Tongue (tissue), 2 donors: ENCODE data around the gene HSPA8. TPM values are rescaled to one million over a fixed set of nuclear protein-coding genes. Genes with fewer than 3 reads are reported as not detected.
A peak's percentile ranks its signal among the peaks of the same experiment; 100 is the strongest.
"Not testable (repeated sequence)": the region's sequence is repeated elsewhere in the genome, so short reads cannot be mapped to it uniquely, and the experiment has no call there.

Source experiments
- DNase-seq: peaks from one replicate; pipeline ENCODE4 v3.0.0-alpha.2; 2015
- total RNA-seq: library from RNA; depleted of rRNA; stranded (reverse); fragments of >200 nt; gene quantifications from one replicate; pipeline ENCODE4 v1.2.3, GENCODE V29; 2014

The HSPA8 gene
- total RNA-seq, 1 donor from 2014 or later, result 2,079 TPM

DNA sequence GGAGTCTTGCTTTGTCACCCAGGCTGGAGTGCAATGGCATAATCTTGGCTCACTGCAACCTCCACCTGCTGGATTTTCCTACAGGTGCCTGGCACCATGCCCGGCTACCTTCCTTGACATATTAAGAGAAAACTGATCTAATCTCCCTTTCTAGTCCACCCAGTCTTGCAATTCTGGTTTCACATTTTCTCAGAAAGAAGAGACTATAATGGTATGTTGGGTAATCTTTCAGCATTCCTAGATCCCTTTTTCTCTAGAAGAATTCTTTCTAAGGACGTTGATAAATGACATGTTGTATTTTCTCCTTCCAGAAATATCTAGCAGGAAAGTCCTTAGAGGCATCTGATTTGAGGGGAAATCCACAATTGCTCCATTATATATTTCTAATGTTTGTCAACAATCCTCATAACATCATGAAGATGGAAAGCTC is 10.4 kb upstream of the HSPA8 start:
- no peak for DNase-seq

DNA sequence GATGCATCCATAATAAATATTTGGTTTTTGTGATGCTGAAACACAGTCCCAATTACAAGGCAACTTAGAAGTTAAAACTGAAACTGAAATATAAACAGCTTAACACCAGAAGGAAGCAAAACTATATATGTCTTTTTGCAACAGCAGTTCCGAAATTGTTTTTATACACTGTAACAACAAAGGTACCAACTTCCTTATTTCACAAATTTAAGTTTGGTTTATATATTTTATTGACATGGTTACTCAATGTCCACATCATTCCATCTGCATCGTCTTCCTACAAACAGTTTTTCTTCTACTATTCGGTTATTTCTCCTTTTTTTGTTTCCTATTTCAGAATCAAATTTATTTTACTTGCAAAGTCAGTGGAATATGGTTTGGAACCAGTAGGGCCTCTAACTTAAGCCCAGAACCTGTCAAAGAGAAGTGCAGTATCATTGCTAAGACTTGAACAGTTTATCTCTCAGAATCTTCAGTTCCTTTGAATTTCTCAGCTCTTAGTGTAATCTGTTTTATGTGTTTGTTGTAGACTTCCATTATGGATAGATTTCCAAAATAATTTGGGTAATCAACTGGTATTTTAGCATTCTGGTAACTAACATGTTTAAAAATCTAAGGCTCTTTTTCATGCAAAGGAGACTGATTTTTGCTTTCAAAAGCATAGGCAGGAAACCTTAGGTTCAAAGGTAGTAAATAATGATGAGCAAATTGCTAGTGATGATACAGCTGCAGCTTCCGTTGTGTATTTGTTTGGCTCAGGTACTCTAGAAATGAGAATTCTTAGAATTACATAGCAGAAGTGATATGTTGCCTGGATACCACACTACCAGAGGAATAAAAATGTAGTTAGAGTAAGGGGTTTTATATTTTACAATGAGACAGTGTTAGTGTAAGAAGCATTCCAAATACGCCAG is 8.2 kb upstream of the HSPA8 start:
- no peak for DNase-seq

DNA sequence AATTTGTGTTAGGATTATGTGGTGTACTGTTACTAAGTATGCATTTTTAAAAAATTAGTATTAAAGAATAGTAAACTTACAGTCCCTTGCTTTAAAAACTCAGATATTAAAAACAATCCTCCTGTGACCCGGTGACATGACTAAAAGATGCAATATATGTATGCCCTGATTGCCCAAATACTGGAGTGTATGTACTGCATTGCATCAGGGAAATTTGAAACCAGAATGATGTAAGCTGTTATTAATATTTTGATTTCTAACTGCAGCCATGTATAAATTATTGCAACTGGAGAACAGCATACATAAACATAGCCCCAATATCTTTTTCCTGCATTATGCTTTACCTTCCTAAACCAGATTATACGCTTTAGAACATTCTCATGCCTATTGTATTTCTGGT is 3.7 kb upstream of the HSPA8 start:
- DNase-seq, result no peak

DNA sequence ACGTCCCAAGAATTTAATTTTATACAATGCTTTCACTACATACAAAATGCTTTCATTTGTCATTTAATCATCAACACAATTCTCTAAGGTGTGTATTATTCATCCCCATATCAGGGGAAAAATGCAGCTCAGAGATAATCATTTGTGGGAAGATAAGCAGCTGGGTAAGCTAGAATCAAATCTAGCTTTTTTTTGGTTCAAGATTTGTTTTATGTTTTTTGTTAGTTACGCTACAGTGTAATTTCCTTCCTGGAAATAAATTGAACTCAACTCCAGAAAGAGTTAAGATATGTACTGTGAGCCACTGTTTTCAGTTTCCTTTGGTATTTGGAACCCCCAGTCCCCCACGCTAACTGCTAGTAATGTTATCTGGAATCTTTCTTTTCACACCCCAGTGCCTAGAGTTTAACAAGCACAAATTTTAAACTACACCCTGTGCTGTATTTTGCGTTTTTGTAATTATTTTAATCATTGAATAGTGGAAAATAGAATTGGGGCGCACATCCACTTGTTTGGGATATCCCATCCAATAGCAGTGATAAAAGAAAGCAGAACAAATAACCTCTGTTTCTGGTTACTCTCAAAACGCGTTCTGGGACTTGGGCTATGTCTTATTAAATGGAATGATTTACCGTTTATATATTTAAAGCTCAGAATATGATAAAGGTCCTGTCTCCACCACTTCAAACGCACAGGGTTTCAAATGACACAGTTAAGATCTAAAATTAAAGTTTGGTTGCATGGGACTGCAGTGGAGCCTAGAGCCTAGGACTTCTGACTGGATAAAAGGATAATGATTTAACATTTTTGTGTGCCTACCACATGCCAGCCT is 2.1 kb upstream of the HSPA8 start:
- DNase-seq, result no peak

DNA sequence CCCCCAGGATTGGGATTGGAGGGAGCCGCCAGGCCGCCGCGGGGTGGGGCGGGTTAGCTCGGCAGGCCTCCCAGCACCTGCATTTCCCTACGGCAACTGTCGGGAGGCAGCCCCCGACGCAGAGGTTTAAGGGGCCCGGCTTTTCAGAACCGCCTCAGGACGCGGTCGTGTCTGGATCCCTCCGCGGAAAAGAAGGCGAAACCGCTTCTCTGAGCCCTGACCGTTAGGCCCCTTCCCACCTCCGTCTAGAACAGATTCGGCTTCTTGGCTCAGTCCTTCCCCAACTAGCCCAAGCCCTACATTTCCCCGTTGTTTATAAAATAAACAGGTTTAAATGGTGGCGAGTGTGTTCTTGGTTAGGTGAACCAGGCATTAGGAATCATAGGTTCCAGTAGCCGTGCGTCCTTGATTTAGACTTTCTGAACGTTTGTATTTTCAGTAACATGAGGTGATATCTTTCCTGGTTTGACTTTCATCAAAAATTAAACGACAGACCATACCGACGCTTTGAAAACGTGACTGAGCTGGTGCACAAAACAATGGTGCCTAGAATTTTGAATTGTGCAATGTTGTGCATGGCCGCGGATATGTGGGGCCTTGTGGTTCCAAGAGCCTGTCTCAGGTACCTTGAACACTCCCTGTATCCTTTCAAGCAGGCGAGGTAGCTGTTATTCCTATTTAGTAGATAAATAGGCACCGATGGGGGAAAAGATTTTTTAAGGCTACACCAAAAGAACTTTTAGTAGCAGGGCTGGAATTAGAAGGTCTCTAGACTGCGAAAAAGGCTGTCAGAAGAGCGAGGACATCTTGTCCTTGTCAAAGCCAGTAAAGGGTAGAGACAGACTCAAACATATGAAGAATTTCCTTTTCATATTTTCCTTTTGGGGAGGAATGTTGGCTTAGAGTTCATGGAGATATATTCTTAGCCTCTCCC is 1.2 kb upstream of the HSPA8 start:
- DNase-seq, result peak; percentile 75

DNA sequence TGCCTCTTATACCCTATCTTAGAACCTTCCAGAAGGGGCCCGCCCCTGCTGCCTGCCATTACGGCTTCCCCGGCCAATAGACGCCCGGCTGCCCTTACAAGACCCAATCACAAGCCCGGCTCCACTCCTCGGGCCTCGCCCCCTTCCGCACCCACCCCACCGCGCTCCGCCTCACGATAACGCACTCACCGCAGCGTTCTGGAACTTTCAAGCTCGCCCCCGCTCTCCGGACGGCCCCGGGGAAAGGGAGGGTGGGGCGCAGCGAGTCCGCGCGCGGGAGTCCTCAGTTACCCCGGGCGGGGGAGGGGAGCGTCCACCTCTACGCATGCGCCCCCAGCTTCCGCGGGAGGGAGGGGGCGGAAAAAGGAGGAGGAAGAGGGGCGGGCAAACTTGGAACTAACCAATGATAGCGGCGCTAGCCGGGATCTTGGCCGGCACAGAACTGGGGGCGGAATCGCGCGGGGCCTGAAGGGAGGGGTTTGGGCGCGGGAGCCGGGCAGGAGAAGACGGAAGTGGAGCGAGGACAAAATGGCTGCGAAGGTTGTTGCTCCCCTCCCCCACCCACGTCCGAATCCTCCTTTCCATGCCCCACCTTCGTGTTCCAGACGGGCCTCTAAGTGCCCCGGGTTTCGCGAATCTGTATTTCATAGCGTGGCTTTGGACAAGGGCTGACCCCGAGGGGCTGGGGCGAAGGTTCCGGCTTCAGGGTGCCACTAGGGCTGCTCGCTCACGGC is 389 bp upstream of the HSPA8 start:
- peak; percentile 99 for DNase-seq

DNA sequence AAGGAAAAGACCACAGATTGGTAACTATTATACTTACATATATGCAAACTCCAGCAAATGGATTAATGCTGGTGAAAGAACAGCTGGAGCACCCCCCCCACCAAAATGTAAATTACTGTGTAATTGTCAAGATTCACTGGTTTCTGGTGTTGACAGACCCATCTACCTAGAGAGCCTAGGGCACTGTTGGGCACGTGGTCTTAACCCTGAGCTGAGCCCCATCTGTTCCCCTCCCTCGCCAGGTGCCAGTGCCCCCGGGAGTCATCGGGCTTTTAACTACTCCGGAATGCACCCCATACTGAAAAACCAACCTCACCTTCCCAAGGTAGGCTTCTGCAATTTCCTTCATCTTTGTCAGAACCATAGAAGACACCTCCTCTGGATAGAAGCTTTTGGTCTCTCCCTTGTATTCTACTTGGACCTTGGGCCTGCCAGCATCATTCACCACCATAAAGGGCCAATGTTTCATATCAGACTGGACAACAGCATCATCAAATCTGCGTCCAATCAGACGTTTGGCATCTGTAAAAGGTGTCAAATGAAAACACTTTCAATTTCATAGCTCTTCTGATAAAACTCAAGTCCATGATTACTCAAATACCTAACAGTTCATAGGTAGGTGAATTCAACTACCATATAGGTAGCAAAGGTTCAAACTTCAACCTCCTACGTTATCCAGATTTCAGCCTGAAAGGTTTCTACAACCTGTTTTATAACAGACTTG is 1.5 kb downstream of the HSPA8 start:
- DNase-seq, result no peak

DNA sequence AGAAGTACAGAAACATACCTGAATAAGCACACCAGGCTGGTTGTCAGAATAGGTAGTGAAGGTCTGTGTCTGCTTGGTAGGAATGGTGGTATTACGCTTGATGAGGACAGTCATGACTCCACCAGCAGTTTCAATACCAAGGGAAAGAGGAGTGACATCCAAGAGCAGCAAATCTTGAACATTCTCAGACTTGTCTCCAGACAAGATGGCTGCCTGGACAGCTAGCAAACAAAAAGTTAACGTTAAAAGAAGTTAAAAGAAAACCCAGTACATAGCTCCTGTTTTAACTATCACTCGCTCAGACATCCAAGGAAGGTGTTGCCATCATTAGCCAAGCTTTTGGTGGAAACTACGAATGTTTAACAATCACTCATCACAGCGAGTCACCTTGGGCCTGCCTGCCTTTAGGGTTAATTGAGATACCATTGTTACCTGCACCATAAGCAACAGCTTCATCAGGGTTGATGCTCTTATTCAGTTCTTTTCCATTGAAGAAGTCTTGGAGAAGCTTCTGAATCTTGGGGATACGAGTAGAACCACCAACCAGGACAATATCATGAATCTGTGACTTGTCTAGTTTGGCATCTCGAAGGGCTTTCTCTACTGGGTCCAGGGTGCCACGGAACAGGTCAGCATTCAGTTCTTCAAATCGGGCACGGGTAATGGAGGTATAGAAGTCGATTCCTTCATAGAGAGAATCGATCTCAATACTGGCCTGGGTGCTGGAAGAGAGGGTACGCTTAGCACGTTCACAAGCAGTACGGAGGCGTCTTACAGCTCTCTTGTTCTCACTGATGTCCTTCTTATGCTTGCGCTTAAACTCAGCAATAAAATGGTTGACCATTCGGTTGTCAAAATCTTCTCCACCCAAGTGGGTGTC is 2.7 kb downstream of the HSPA8 start:
- DNase-seq, result not testable (repeated sequence)

DNA sequence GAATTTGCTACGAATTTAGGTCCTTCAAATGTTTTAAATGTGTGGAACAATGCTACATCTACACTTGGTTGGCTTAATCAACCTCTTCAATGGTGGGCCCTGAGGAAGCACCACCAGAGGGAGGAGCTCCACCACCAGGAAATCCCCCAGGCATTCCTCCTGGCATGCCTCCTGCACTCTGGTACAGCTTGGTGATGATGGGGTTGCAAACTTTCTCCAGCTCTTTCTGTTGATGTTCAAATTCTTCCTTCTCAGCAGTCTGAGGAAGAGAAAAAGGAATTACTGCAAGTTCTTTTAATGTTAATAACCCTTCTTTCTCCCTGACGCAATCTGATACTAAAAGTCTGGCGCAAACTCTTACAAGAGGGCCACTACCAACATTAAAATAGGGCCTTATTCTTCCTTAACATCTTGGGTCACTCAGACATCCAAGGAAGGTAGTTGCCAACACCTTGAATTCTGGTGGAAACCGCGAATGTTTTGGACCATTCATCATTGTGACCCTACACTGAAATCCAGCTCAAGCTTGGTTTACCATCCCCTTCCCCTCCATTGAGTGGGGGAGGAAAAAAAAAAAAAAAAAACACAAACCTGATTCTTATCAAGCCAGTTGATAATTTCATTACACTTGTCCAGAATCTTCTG is 4.2 kb downstream of the HSPA8 start:
- DNase-seq, result no peak

DNA sequence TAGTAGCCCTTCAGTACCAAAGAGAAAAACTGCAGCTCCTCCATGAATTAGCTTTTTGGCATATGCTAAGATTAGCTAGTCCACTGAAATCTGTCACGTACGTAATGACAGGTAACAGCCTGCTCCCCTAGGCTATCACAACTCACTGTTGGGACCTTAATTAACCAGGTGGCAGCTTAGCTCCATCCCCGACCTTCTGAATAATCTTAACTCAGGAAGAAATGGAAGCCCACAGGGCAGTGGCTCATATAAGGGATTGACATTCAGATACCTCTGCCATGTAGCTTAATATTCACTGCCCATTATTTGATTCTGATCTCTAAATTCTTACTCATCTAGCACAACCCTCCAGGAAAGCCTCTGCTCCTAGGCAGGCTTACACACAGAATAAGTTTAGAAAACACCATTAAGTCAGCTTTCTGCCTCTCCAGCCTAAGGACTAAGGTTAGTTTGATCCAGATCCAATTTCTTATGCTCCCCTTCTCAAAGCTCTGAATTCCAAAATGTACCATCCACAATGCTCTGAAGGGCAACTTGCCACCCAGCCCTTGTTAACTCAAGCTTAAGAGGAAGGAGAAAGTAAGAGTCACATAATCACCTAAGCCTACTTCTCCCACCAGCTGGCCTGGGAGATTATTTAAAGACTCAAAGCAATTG is 5.0 kb downstream of the HSPA8 start:
- no peak for DNase-seq

DNA sequence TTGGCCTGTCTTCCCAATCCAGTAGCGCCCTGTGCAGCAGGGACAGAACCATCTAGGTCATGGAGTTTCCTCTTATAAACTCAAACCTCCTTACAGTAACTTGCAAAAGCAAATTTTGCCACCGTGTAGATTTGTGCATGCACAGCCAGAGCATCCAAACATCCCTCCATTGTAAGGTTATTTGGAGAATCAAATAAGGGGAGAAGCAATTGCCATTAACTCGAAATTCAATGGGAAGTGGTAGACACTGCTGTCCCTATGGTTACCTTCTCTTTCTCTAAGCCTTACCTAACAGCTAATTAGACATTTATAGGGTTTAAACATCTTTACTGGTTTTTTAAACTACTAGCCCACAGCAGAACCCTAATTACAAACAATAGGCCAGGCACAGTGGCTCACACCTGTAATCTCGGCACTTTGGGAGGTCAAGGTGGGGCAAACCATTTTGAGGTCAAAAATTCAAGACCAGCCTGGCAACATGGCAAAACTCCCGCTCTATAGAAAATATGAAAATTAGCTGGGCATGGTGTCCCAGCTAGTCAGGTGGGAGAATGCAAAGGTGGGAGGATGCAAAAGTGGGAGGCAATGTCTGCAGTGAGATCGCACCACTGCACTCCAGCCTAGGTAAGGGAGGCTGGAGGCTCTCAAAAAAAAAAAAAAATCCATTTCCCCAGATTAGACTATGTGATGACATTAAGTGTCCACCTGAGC is 6.6 kb downstream of the HSPA8 start:
- no peak for DNase-seq

DNA sequence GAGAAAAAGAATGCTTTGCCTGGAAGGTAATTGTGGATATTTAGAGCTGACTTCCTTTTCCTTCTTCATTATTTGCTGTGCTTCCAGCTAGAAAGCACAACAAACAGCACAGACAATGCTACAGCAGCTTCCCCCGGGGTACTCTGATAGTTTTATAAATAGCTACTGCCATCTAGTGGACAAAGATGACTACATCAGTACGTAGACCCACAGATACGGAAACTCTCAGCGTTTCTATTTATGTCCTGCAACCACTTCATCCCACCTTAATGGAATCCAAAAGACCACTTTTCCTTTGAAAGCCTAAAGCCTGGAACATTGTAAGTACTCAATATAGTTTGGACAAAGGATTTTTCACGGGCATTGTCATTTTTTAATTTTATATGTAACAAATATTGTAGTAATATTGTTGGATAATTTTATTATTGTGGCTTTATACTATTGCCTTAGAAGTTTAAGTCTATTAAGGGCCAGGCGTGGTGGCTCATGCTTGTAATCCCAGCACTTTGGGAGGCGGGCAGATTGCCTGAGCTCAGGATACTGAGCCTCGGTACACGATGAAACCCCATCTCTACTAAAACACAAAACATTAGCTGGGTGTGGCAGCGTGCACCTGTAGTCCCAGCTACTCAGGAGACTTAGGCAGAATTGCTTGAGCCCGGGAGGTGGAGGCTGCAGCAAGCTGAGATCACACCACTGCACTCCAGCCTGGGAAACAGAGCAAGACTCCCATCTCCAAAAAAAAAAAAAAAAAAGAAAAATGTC is 7.5 kb downstream of the HSPA8 start:
- DNase-seq, result peak; percentile 86

DNA sequence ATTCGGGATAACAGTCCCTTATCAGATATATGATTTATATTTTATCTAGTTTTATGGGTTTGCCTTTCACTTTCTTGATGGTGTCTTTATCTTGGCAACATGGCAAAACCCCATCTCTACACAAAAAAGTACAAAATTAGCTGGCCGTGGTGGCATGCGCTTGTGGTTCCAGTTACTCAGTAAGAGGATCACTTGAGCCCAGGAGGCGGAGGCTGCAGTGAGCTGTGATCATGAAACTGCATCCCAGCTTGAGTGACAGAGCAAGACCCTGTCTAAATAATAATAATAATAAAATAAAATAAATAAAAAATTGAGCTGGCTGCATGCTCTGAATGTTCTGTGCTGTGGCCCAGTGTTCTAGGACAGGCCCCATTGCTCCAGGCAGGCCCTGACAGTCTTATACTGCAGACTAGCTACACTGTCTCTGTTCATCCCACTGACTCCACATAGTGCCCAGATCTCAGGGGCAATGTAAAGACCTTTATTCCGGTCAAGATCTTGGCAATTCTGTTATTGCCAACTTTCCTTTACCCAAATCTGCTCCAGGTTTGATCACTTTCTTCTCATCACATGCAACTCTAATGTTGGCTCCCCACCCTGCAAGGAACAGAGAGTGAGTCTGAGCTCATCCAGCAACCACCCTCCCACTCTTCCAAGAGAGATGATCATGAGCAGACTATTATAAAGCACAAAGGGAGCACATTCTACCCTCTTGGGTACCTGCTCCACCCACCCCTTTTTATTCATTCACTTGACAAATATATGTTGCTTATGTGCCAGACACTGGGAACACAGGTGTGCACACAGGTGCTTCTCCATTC is 8.8 kb downstream of the HSPA8 start:
- DNase-seq, result no peak

DNA sequence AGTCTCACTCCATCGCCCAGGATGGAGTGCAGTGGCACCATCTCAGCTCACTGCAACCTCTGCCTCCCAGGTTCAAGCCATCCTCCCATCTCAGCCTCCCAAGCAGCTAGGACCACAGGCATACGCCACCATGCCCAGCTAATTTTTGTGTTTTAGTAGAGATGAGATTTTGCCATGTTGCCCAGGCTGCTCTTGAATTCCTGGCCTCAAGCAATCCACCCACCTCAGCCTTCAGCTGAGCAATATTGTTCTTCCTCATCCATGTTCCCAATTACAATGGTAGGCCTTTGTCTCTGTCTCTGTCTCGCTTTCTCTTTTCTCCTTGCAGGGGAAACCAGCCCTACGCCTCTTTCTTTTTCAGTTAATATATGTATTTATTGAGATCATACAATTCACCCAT is 10.3 kb downstream of the HSPA8 start:
- no peak for DNase-seq

DNA sequence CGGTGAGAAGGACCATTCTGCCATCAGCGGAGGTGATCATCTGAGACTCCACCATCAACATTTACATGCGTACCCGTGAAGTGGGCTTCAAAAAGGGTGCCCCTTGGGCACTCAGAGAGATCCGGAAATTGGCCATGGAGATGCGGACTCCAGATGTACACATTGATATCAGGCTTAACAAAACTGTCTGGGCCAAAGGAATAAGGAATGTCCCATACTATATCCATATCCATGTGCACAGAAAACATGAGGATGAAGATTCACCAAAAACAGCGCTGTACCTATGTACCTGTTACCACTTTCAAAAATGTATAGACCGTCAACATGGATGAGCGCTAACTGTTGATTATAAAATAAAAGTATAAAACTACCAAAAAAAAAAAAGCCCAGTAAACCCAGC is 10.8 kb downstream of the HSPA8 start:
- DNase-seq, result no peak

DNA sequence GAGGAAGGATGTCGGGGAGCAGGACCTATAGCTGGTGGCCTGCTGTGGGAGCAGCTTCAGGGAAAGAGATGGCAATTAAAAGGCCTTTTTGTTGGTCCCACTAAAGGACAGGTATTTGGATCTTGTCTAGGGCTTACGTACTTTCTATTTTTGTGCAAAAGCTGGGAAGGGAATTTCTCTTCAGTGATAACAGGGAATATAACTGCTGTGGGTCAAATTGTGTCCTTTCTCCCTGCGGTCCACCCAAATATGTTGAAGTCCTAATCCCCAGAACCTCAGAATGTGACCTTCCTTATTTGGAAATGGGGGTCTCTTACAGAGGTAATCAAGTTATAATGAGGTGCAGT is 14.0 kb downstream of the HSPA8 start:
- DNase-seq, result no peak
